KMS-11 (cell line): Measurements from ENCODE around the gene KDM2A.

Experiments
- H2AFZ ChIP-seq: fragments of 200-600 bp; sonication (generic); 2 replicates; pipeline ENCODE4 v1.6.1; 2016; ENCODE audit warnings: antibody characterized with exemption, mixed run types, low read depth
- H3K27ac ChIP-seq: fragments of 200-600 bp; sonication (generic); 2 replicates; pipeline ENCODE4 v1.6.1; 2016; ENCODE audit warnings: mild to moderate bottlenecking, mixed run types
- H3K27me3 ChIP-seq: fragments of 200-600 bp; sonication (generic); 2 replicates; pipeline ENCODE4 v1.6.1; 2017; ENCODE audit warnings: mild to moderate bottlenecking, low read depth, mixed run types, moderate library complexity; ENCODE audit not compliant: insufficient read depth
- H3K36me3 ChIP-seq: fragments of 200-600 bp; sonication (generic); 2 replicates; pipeline ENCODE4 v1.6.1; 2017; ENCODE audit warnings: mild to moderate bottlenecking, mixed run types; ENCODE audit not compliant: insufficient read depth
- H3K4me1 ChIP-seq: fragments of 200-600 bp; sonication (generic); 2 replicates; pipeline ENCODE4 v1.6.1; 2016; ENCODE audit warnings: mild to moderate bottlenecking, low read depth, mixed run types; ENCODE audit not compliant: poor library complexity, severe bottlenecking
- H3K4me2 ChIP-seq: fragments of 200-600 bp; sonication (generic); 2 replicates; pipeline ENCODE4 v1.7.0; 2016; ENCODE audit warnings: mild to moderate bottlenecking, mixed run types
- H3K4me3 ChIP-seq: fragments of 200-600 bp; sonication (generic); IDR thresholded peaks from 2 replicates; pipeline ENCODE4 v1.6.1; 2017; ENCODE audit warnings: low read depth, low read length, mixed read lengths; ENCODE audit not compliant: insufficient read depth
- H3K79me2 ChIP-seq: fragments of 200-600 bp; sonication (generic); 2 replicates; pipeline ENCODE4 v1.6.1; 2016; ENCODE audit warnings: low read depth, mixed run types; ENCODE audit not compliant: insufficient read depth
- H3K9ac ChIP-seq: fragments of 200-600 bp; sonication (generic); 2 replicates; pipeline ENCODE4 v1.6.1; 2016; ENCODE audit warnings: mild to moderate bottlenecking, mixed run types
- H4K20me1 ChIP-seq: fragments of 200-600 bp; sonication (generic); 2 replicates; pipeline ENCODE4 v1.6.1; 2016; ENCODE audit warnings: mild to moderate bottlenecking, mixed run types; ENCODE audit not compliant: insufficient read depth
- CTCF ChIP-seq: fragments of 200-600 bp; sonication (generic); conservative IDR thresholded peaks from 2 replicates; pipeline ENCODE4 v1.6.1; 2017; ENCODE audit warnings: low read depth, mild to moderate bottlenecking, antibody characterized with exemption, low read length, moderate library complexity, mixed read lengths

Gene KDM2A

GRCh38 chr11:67282876-67283371 lies 163.9 kb downstream of the KDM2A start:
- no peak overlapping the region for H3K27ac ChIP-seq
- no peaks in the 10 kb centered on the region for H3K27me3 ChIP-seq
- H2AFZ ChIP-seq: no peak overlapping the region
- TF ChIP-seq CTCF: no peak
- H4K20me1 ChIP-seq: no peaks in the 10 kb centered on the region
- no peak overlapping the region for H3K9ac ChIP-seq
- H3K36me3 ChIP-seq: peaks cover 7% of the 10 kb centered on the region; the same call in 1 of the 2 replicates
- peaks cover 2% of the 10 kb centered on the region; the same call in 1 of the 2 replicates for H3K79me2 ChIP-seq
- no peak overlapping the region for H3K4me2 ChIP-seq
- peaks cover 26% of the 10 kb centered on the region for H3K4me1 ChIP-seq
- H3K4me3 ChIP-seq: no peak overlapping the region

DNA sequence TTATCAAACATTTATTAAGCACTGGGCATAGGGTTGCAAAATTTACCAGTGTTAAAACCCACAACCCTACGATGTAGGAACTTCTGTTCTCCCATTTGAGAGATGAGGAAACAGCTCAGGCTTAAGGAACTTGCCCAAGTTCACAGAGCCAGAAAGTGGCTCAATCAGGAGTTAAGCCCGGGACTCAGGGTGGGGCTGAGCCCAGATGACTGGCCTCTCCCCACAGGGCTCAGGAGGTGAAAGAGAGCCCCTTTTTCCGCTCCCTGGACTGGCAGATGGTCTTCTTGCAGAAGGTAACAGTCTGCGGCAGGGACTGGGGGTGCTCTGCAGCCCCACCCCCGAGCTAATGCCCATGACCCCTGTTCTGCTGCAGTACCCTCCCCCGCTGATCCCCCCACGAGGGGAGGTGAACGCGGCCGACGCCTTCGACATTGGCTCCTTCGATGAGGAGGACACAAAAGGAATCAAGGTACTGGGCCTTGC lies 164.5 kb downstream of the KDM2A start:
- Histone ChIP-seq H3K9ac (no peak overlapping the region), H3K4me1 (peaks cover 23% of the 10 kb centered on the region), H3K27ac (no peak overlapping the region), H3K36me3 (peaks cover 7% of the 10 kb centered on the region; the same call in 1 of the 2 replicates), H3K4me2 (no peak overlapping the region), H3K27me3 (no peaks in the 10 kb centered on the region), H3K4me3 (no peak overlapping the region), H3K79me2 (no peaks in the 10 kb centered on the region), H2AFZ (no peak overlapping the region), H4K20me1 (no peaks in the 10 kb centered on the region)
- no peak for TF ChIP-seq CTCF

DNA sequence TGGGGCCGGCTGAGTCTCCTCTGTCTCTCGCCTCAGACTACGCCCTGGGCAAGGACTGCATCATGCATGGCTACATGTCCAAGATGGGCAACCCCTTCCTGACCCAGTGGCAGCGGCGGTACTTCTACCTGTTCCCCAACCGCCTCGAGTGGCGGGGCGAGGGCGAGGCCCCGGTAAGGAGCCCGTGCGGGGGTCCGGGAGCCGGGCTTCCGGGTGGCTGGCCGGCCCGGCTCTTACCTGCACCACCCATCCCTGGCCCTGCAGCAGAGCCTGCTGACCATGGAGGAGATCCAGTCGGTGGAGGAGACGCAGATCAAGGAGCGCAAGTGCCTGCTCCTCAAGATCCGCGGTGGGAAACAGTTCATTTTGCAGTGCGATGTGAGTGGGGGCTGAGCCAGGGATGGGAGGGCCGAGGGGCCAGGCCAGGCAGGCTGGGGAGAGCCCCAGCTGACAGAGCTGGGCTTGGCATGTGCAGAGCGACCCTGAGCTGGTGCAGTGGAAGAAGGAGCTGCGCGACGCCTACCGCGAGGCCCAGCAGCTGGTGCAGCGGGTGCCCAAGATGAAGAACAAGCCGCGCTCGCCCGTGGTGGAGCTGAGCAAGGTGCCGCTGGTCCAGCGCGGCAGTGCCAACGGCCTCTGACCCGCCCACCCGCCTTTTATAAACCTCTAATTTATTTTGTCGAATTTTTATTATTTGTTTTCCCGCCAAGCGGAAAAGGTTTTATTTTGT lies 165.9 kb downstream of the KDM2A start:
- no peak for TF ChIP-seq CTCF
- Histone ChIP-seq H3K4me1 (peaks cover 21% of the 10 kb centered on the region), H2AFZ (no peak overlapping the region), H3K27me3 (no peaks in the 10 kb centered on the region), H3K4me3 (no peak overlapping the region), H3K27ac (no peak overlapping the region), H3K36me3 (peaks cover 7% of the 10 kb centered on the region; the same call in 1 of the 2 replicates), H3K79me2 (peaks cover 4% of the 10 kb centered on the region), H3K9ac (no peak overlapping the region), H3K4me2 (no peak overlapping the region), H4K20me1 (no peaks in the 10 kb centered on the region)

- Histone ChIP-seq H3K4me2 (no peak overlapping the region), H3K4me3 (no peak overlapping the region), H2AFZ (no peak overlapping the region), H3K4me1 (peaks cover 27% of the 10 kb centered on the region), H3K27me3 (no peaks in the 10 kb centered on the region), H3K79me2 (peaks cover 13% of the 10 kb centered on the region), H3K9ac (no peak overlapping the region), H3K36me3 (0 out of 2 replicates have a peak, but pooled peaks cover 2% of the 10 kb centered on the region), H4K20me1 (no peaks in the 10 kb centered on the region), H3K27ac (no peak overlapping the region)
- TF ChIP-seq CTCF: no peak
These were observed 166.8 kb downstream of the KDM2A start for GRCh38 chr11:67285541-67286498.
